Naive thymus-derived CD8-positive, alpha-beta T cell (primary cell): ENCODE results near the gene ARHGEF6. TPM values are rescaled to one million over a fixed set of nuclear protein-coding genes. Genes with fewer than 3 reads are reported as not detected.
"Not testable (repeated sequence)": the region's sequence is repeated elsewhere in the genome, so short reads cannot be mapped to it uniquely, and the experiment has no call there.

Experiments
- ATAC-seq, 2 donors: fragments of 150-1000 bp; cut with Tn5 transposase in 1 of 2; sonication (Bioruptor Pico), chemical (Tn5 transposase) in 1 of 2; 1 replicate in 1 of 2; 2 replicates in 1 of 2; pipeline ENCODE4 v1.10.0; 2021; ENCODE audit warnings: mild to moderate bottlenecking in 2 of 2, moderate library complexity in 2 of 2
- POLR2A ChIA-PET: fragments of 350-600 bp; sonication (Branson Sonifier 250); formaldehyde crosslinking; loops from one replicate; lab custom pipeline; 2021; ENCODE audit warnings: antibody characterized with exemption; lab: Charles Lee
- DNase-seq, 10 donors: peaks; one replicate each; pipeline versions ENCODE4 v3.0.0 to v3.0.0-alpha.2; 2020 to 2022
- H3K27ac Mint-ChIP-seq, 10 donors: one replicate each; pipeline ENCODE4 v1.8.0; 2020 to 2022; ENCODE audit warnings: mild to moderate bottlenecking in 10 of 10, mixed read lengths in 10 of 10, moderate library complexity in 4 of 10, inconsistent platforms in 1 of 10
- H3K27me3 Mint-ChIP-seq, 5 donors: one replicate each; pipeline ENCODE4 v1.8.0; 2021 to 2022; ENCODE audit warnings: mixed read lengths in 5 of 5
- H3K36me3 Mint-ChIP-seq, 3 donors: one replicate each; pipeline ENCODE4 v1.8.0; 2020 to 2022; ENCODE audit warnings: mixed read lengths in 3 of 3, mild to moderate bottlenecking in 2 of 3, inconsistent platforms in 1 of 3
- H3K4me1 Mint-ChIP-seq, 4 donors: one replicate each; pipeline ENCODE4 v1.8.0; 2021 to 2022; ENCODE audit warnings: mixed read lengths in 4 of 4
- H3K4me3 Mint-ChIP-seq, 10 donors: one replicate each; pipeline ENCODE4 v1.8.0; 2020 to 2022; ENCODE audit warnings: mild to moderate bottlenecking in 10 of 10, mixed read lengths in 10 of 10, moderate library complexity in 6 of 10, inconsistent platforms in 1 of 10
- H3K9me3 Mint-ChIP-seq, 9 donors: one replicate each; pipeline ENCODE4 v1.8.0; 2020 to 2022; ENCODE audit warnings: mixed read lengths in 9 of 9, mild to moderate bottlenecking in 3 of 9, inconsistent platforms in 1 of 9, moderate library complexity in 1 of 9
- polyA plus RNA-seq, 3 donors: library from polyadenylated mRNA; unstranded; fragments of 300-500 nt; fragmentation: Illumina TruSeq; gene quantifications; one replicate each; pipeline ENCODE4 v1.2.3, GENCODE V29; 2021
- total RNA-seq, 8 experiments: library from RNA in 2 of 8; stranded (reverse) in 2 of 8; gene quantifications; one replicate each; pipeline ENCODE4 v1.2.3 and lab custom pipeline; 2021 to 2026

Gene ARHGEF6
- total and polyA plus RNA-seq, 5 experiments from 2014 or later: 69.8 to 82.0 (median 75.4) TPM

DNA sequence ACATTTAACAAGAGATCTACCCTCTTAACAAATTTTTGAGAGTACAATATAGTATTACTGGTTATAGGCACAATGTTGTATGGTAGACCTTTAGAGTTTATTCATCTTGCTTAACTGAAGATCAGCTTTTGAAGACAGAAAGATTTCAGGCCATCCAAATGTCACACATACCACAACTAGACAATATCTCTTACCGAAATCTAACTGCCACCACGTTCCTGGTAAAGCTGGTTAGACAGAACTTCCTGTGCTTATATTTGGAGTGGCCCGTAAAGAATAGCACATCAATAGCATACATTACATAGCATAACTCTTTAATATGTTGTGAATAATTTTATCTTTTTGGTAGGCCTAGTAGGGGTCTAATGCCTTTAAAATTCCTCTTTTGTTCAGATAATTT, 29.8 kb upstream of the ARHGEF6 start:
- POLR2A ChIA-PET: interaction anchor here (0.6 to 1.2 kb wide), 2 partner anchors 30 to 34 kb away, joined by 3 to 4 read pairs; partner anchors contain the start of gene ARHGEF6
- no peaks in the 10 kb centered on the region for H3K27me3 Mint-ChIP-seq
- peak in 1 of 10 donors; percentile 9 for DNase-seq
- peaks cover 5 to 9% (median 8%) of the 10 kb centered on the region in 4 donors for H3K4me1 Mint-ChIP-seq
- no peaks in the 10 kb centered on the region for H3K9me3 Mint-ChIP-seq
- peak overlapping the region in 4 of 10 donors; percentile 15 to 56 (median 35) for H3K4me3 Mint-ChIP-seq
- peak overlapping the region in 3 of 10 donors; percentile 36 to 85 (median 43) for H3K27ac Mint-ChIP-seq
- ATAC-seq: peak in 1 of 2 donors; percentile 39
- no peaks in the 10 kb centered on the region for H3K36me3 Mint-ChIP-seq

DNA sequence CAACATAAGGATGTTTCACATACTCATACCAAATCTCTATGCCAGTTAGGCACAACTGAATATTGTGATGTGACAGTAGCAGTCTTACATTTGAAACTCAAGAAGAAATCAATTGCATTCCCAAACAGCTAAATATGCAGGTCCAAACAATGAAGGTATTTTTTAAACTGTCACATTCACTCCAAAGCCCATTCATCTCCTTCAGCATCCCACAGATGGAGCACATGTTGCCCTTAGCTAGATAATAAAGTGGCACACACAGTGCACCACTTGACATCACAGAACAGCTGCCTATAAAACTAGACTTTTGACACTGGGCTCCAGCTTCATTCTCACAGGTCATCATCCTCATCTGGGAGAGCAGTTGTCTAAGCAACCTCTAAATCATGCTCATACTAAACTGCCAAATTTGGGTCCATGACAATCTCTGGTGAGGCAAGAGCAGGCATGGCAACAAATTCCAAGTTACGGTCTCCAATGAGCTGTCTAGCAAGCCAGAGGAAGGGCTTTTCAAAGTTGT, 26.2 kb upstream of the ARHGEF6 start:
- no peak for DNase-seq
- POLR2A ChIA-PET: no interaction called here
- Mint-ChIP-seq H3K27me3 (no peaks in the 10 kb centered on the region), H3K36me3 (no peaks in the 10 kb centered on the region), H3K9me3 (no peaks in the 10 kb centered on the region), H3K4me1 (peaks cover 5 to 9% (median 7%) of the 10 kb centered on the region in 4 donors), H3K4me3 (no peak overlapping the region), H3K27ac (no peak overlapping the region)
- no peak for ATAC-seq

DNA sequence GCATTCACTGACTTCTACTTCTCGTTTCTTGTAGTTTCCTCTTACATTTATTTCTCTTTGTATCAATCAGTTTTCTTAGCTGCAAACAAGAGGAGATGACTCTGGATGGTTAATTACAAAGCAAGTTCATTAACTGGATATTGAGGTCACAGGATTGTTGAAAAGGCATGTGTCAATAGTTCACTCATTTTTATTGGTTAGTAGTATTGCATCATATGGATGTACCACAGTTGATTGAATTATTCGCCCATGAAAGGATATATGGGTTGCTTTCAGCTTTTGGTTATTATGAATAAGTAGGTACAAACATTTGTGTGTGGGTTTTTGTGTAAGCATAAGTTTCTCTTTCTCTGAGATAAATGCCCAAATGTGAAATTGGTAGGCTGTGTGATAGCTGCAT, 21.8 kb upstream of the ARHGEF6 start:
- DNase-seq: no peak
- POLR2A ChIA-PET: no interaction called here
- ATAC-seq: no peak
- no peaks in the 10 kb centered on the region for H3K27me3 Mint-ChIP-seq
- H3K4me3 Mint-ChIP-seq: no peak overlapping the region
- no peak overlapping the region for H3K27ac Mint-ChIP-seq
- H3K36me3 Mint-ChIP-seq: no peaks in the 10 kb centered on the region
- peaks cover 7 to 10% (median 8%) of the 10 kb centered on the region in 4 donors for H3K4me1 Mint-ChIP-seq
- no peaks in the 10 kb centered on the region for H3K9me3 Mint-ChIP-seq

- H3K36me3 Mint-ChIP-seq: no peaks in the 10 kb centered on the region
- no peak for DNase-seq
- peaks cover 7 to 12% (median 10%) of the 10 kb centered on the region in 4 donors for H3K4me1 Mint-ChIP-seq
- H3K9me3 Mint-ChIP-seq: peaks cover 0 to 10% (median 0%) of the 10 kb centered on the region in 9 donors
- no peak for ATAC-seq
- H3K27me3 Mint-ChIP-seq: no peaks in the 10 kb centered on the region
- POLR2A ChIA-PET: interaction anchor here (1.0 kb wide), 1 partner anchor 18 kb away, joined by 4 read pairs; no protein-coding TSS in a partner anchor
- peak overlapping the region in 3 of 10 donors; percentile 6 to 72 (median 29) for H3K27ac Mint-ChIP-seq
- H3K4me3 Mint-ChIP-seq: peak overlapping the region in 8 of 10 donors; percentile 21 to 67 (median 48)
Observed at GRCh38 chrX:136797787-136798186, 17.1 kb upstream of the ARHGEF6 start.

- H3K27me3 Mint-ChIP-seq, DNase-seq, ATAC-seq, H3K4me3 Mint-ChIP-seq, POLR2A ChIA-PET, H3K36me3 Mint-ChIP-seq, H3K27ac Mint-ChIP-seq: not testable (repeated sequence)
- peaks cover 7 to 12% (median 10%) of the 10 kb centered on the region in 4 donors for H3K4me1 Mint-ChIP-seq
- peaks cover 0 to 10% (median 0%) of the 10 kb centered on the region in 9 donors for H3K9me3 Mint-ChIP-seq
Observed at GRCh38 chrX:136795132-136795531, 14.4 kb upstream of the ARHGEF6 start.

DNA sequence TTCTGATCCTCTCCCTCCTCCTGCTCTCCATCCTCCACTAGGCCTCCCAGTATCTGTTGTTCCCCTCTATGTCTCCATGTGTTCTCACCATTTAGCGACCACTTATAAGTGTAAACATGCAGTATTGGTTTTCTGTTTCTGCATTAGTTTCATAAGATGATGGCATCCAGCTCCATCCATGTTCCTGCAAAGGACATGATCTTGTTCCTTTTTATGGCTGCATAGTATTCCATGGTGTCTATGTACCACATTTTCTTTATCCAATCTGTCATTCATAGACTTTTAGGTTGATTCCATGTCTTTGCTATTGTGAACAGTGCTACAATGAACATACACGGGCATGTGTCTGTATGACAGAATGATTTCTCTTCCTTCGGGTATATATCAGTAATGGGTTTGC, 13.9 kb upstream of the ARHGEF6 start:
- H3K27me3 Mint-ChIP-seq, DNase-seq, POLR2A ChIA-PET, H3K27ac Mint-ChIP-seq, H3K4me3 Mint-ChIP-seq, H3K36me3 Mint-ChIP-seq, ATAC-seq: not testable (repeated sequence)
- H3K9me3 Mint-ChIP-seq: peaks cover 0 to 10% (median 0%) of the 10 kb centered on the region in 9 donors
- peaks cover 7 to 12% (median 10%) of the 10 kb centered on the region in 4 donors for H3K4me1 Mint-ChIP-seq

DNA sequence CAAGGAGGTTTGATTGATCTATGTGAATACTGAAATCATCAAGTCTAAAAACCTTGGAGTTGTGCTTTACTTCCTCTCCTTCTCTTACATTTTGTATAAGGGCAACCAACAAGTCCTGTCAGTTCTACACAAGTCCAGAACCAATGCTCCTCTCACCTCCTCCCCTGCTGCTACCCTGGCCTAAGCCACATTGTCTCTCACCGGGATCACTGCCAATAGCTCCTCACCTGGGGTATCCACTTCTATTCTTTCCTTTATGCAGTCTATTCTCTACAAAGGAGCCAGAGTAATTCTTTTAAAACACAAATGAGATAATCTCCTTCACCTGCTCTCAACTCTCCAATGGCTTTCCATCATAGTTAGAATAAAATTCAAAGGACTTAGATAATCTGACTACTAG, 13.3 kb upstream of the ARHGEF6 start:
- POLR2A ChIA-PET: no interaction called here
- Mint-ChIP-seq H3K4me1 (peaks cover 7 to 12% (median 9%) of the 10 kb centered on the region in 4 donors), H3K36me3 (no peaks in the 10 kb centered on the region), H3K9me3 (peaks cover 0 to 10% (median 0%) of the 10 kb centered on the region in 9 donors), H3K27ac (peak overlapping the region in 2 of 10 donors; percentile 72 to 83), H3K4me3 (no peak overlapping the region), H3K27me3 (no peaks in the 10 kb centered on the region)
- no peak for DNase-seq
- ATAC-seq: no peak

GRCh38 chrX:136789856-136790255, 9.1 kb upstream of the ARHGEF6 start:
- ATAC-seq (no peak), DNase-seq (no peak)
- H3K27me3 Mint-ChIP-seq: no peaks in the 10 kb centered on the region
- H3K4me1 Mint-ChIP-seq: peaks cover 0 to 2% (median under 1%) of the 10 kb centered on the region in 4 donors
- H3K36me3 Mint-ChIP-seq: no peaks in the 10 kb centered on the region
- H3K4me3 Mint-ChIP-seq: no peak overlapping the region
- peaks cover 0 to 8% (median 0%) of the 10 kb centered on the region in 9 donors for H3K9me3 Mint-ChIP-seq
- H3K27ac Mint-ChIP-seq: no peak overlapping the region
- POLR2A ChIA-PET: no interaction called here

DNA sequence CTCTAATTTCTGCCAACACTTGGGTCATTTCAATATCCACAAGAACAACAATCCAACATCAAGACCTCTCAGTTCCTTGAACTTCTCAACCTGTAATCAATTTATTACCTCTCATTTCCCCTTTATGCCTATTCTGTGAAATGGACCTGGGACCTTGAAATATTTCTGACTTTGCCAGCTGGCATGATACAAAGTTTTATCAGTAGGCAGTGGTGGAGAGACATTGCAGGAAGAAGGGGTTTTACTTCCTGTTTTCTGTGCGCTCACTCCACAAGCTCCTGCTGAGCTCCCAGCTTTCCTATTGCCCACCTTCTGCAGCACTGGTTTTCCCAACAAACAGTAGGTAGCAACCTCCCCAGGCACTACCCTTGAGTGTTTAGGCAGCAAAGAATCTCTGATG, 3.5 kb upstream of the ARHGEF6 start:
- Mint-ChIP-seq H3K36me3 (no peaks in the 10 kb centered on the region), H3K4me3 (peak overlapping the region in 8 of 10 donors; percentile 5 to 75 (median 38)), H3K27me3 (no peaks in the 10 kb centered on the region), H3K4me1 (peaks cover 18 to 41% (median 37%) of the 10 kb centered on the region in 4 donors), H3K27ac (peak overlapping the region in 8 of 10 donors; percentile 0 to 85 (median 52)), H3K9me3 (no peaks in the 10 kb centered on the region)
- ATAC-seq (no peak), DNase-seq (no peak)
- POLR2A ChIA-PET: interaction anchor here (1.1 kb wide), 1 partner anchor 96 kb away, joined by 5 read pairs; the partner anchor contains the start of gene RBMX

GRCh38 chrX:136783159-136783558, 2.4 kb upstream of the ARHGEF6 start:
- peak overlapping the region in 5 of 10 donors; percentile 23 to 62 (median 58) for H3K4me3 Mint-ChIP-seq
- POLR2A ChIA-PET: no interaction called here

GRCh38 chrX:136781180-136781797, 557 bp upstream of the ARHGEF6 start:
- DNase-seq: no peak
- Mint-ChIP-seq H3K36me3 (peaks cover 0 to 13% (median 0%) of the 10 kb centered on the region in 3 donors), H3K4me3 (peak overlapping the region; percentile 89 to 96 (median 94)), H3K9me3 (no peaks in the 10 kb centered on the region), H3K27ac (peak overlapping the region; percentile 88 to 100 (median 94)), H3K4me1 (peaks cover 21 to 64% (median 54%) of the 10 kb centered on the region in 4 donors), H3K27me3 (no peaks in the 10 kb centered on the region)
- POLR2A ChIA-PET: interaction anchor here (0.6 to 3.9 kb wide), 5 partner anchors 14 to 119 kb away, joined by 3 to 38 read pairs (median 7); partner anchors contain the start of gene RBMX
- peak; percentile 19 to 52 for ATAC-seq

More at GRCh38 chrX:136783159-136783558, 2.4 kb upstream of the ARHGEF6 start:
- Mint-ChIP-seq H3K4me1 (peaks cover 18 to 50% (median 40%) of the 10 kb centered on the region in 4 donors), H3K36me3 (peaks cover 0 to 4% (median 0%) of the 10 kb centered on the region in 3 donors), H3K27ac (peak overlapping the region in 7 of 10 donors; percentile 0 to 83 (median 40)), H3K27me3 (no peaks in the 10 kb centered on the region), H3K9me3 (no peaks in the 10 kb centered on the region)
- ATAC-seq: no peak
- DNase-seq: no peak

DNA sequence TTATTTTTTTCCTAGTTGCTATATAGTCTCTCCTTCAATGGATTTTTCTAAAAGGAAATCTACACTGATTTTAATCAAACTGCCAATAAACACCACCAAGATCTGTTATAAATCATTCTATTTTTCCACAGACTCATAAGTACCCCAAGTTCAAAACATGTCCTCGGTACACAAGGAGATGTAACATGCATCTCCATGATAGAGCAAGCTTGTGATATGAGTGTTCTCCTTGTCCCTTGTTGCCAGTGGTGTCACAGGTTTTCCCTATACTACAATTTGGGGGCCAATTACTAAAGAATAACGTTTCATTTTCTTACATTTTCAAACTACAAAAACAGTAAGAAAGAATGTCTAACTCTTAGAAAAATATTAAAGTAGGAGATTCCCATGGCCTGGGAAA, 491 bp downstream of the ARHGEF6 start:
- ATAC-seq: no peak
- POLR2A ChIA-PET: interaction anchor here (0.6 to 3.9 kb wide), 4 partner anchors 13 to 100 kb away, joined by 3 to 38 read pairs (median 13); partner anchors contain the start of gene RBMX
- Mint-ChIP-seq H3K9me3 (no peaks in the 10 kb centered on the region), H3K27me3 (no peaks in the 10 kb centered on the region), H3K4me3 (peak overlapping the region; percentile 89 to 96 (median 94)), H3K27ac (peak overlapping the region; percentile 88 to 100 (median 94)), H3K36me3 (peaks cover 0 to 21% (median 0%) of the 10 kb centered on the region in 3 donors), H3K4me1 (peaks cover 27 to 75% (median 65%) of the 10 kb centered on the region in 4 donors)
- DNase-seq: no peak
